GM13976 (cell line): ENCODE results near the gene ATP6V1D.
"Not testable (repeated sequence)": the region's sequence is repeated elsewhere in the genome, so short reads cannot be mapped to it uniquely, and the experiment has no call there.

Source experiments
- DNase-seq: peaks from one replicate; pipeline ENCODE4 v3.0.0; 2012; ENCODE audit warnings: low spot score
- in situ Hi-C: fragments of 300-500 bp; cut with MboI; formaldehyde crosslinking; loops from one replicate; pipeline ENCODE4 v1.12.0; 2022; ENCODE audit warnings: low sequenced_read_pairs, mixed read lengths, inconsistent platforms; ENCODE audit not compliant: unreplicated experiment
- TF ChIP-seq, protein P1 (sequence below): IDR thresholded peaks from 2 replicates; pipeline ENCODE4 v1.5.1; 2012; ENCODE audit warnings: borderline replicate concordance, mild to moderate bottlenecking; ENCODE audit not compliant: insufficient read depth; ENCODE audit errors: extremely low read depth, missing control alignments, control extremely low read depth

Gene ATP6V1D

DNA sequence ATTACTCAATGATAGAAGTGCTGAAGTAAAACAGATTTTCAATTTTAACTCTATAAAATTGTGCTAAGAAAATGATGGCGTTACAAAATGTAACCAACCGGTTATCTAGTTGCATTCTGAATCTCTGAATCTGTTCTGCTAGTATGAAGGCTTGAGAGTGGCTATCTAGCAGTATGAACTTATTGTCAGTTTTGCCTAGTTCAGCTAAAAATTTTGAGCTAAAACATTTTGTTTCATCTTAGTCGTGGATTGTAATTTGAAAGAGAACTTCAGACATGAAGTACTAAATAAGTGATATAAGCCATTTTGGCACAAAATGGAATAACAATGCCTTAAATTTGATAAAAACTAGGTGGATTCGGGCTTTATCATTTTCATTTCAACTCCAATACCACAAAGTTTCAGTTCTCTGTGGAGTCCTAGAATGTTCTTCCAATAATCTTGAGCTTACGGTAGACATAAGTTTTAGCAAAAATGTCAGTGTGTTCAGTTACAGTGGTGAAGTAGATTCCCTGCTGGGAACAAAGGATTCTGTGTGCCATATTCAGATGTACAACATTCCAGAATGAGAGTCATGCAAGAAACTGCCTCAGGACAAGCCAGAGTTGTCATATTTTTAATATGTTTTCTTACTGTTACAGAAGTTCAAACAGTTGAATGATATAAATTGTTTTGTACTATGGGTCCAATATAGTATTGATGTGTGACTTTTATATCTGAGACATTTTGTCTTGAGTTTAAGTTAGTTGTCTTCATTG is 28.1 kb downstream of the ATP6V1D start:
- in situ Hi-C loops = no loop called here
- TF ChIP-seq, protein P1, sequence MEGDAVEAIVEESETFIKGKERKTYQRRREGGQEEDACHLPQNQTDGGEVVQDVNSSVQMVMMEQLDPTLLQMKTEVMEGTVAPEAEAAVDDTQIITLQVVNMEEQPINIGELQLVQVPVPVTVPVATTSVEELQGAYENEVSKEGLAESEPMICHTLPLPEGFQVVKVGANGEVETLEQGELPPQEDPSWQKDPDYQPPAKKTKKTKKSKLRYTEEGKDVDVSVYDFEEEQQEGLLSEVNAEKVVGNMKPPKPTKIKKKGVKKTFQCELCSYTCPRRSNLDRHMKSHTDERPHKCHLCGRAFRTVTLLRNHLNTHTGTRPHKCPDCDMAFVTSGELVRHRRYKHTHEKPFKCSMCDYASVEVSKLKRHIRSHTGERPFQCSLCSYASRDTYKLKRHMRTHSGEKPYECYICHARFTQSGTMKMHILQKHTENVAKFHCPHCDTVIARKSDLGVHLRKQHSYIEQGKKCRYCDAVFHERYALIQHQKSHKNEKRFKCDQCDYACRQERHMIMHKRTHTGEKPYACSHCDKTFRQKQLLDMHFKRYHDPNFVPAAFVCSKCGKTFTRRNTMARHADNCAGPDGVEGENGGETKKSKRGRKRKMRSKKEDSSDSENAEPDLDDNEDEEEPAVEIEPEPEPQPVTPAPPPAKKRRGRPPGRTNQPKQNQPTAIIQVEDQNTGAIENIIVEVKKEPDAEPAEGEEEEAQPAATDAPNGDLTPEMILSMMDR = no peak
- no peak for DNase-seq

DNA sequence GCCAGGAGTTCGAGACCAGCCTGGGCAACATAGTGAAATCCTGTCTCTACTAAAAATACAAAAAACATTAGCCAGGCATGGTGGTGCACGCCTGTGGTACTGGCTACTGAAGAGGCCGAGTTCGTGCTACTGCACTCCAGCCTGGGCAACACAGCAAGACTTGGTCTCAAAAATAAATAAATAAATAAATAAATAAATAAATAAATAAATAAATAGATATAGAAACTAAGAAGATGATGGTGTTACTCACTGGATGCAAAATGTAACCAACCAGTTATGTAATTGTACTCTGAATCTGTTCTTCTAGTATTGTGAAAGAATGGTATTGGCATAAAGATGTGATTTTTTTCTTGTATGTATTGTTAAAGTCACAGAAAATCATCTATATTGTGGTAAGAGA is 29.9 kb downstream of the ATP6V1D start:
- in situ Hi-C loops, DNase-seq: not testable (repeated sequence)

DNA sequence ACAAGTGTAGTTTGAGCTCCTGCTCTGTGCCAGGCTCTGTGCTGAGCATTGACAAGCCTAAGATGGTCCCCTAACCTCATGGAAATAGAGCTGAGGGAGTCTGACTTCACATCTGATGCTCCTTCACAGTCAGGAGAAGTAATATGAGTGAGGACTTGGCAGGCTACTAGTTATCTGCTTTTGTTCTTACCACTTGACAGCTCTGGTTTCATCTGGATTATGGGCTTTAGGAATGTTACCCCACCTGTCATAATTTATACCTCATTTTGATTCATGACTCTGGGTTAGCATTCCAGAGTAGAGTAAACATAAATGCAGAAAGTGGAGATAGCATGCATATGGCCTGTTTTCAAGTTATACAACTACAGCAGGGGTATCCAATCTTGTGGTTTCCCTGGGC is 40.5 kb downstream of the ATP6V1D start:
- TF ChIP-seq, protein P1 = no peak
- no peak for DNase-seq
- in situ Hi-C loops = no loop called here

DNA sequence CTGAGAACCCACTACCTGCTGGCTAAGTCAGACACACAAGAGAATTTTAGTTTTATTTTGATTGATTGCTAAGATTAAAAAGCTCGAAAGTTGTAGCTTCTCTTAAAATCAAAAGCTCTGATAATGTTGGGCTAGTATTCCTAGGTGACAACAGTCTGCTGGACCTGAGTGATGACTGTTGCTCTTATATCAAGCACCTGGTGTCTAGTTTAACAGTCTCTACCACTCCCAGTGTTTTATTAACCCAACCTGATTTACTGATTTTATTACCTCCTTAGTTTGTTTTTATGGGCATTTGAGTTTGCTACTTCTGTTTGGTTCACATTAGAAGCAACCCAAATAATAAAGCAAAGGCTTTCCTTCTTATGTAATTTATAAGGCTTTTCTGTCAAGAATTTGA is 41.8 kb downstream of the ATP6V1D start:
- TF ChIP-seq, protein P1 = no peak
- in situ Hi-C loops = no loop called here
- no peak for DNase-seq

DNA sequence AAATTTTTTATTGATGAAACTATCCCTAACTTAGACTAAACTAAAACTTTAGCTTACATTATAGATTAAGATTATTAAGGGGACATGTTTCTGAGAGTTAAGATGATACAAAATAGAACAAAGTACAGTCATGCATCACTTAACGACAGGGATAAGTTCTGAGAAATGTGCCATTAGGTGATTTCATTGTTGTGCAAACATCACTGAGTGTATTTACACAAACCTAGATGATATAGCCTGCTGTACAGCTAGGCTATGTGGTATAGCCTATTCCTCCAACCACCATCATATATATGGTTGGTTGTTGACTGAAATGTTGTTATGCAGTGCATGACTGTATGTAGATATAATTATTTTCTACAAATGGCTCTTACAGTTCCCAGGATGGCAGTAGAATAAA is 46.5 kb downstream of the ATP6V1D start:
- TF ChIP-seq, protein P1 = no peak
- in situ Hi-C loops = no loop called here
- no peak for DNase-seq

DNA sequence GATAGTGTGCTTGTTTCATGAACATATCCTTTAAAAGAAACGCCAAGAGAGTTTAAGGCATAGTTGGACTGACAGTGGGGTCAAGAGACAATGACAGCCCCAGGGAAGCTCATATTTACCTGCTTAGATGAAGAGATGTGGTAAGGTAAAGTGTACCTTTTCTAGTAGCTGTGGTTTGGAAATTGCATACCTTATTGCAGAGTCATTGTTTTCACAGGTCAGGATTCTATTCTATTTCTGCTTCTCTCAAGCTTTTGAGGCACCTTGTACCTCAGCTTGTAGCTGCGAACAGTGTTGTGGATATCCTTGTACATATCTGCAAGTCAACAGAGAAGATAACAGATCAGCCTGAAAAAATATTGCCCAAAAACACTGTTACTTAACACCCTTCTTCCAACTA is 47.7 kb downstream of the ATP6V1D start:
- in situ Hi-C loops = no loop called here
- TF ChIP-seq, protein P1 = no peak
- DNase-seq = no peak
